PFSK-1 (cell line): ENCODE results near the gene NFIC.

Source experiments
- FOXP2 ChIP-seq: optimal IDR thresholded peaks from 2 replicates; pipeline ENCODE3; 2011; ENCODE audit warnings: borderline replicate concordance, control low read depth, inconsistent platforms; ENCODE audit not compliant: insufficient read depth; ENCODE audit errors: extremely low read length, extremely low read depth
- POLR2AphosphoS5 ChIP-seq: IDR thresholded peaks from 2 replicates; pipeline ENCODE4 v1.6.1; 2012; ENCODE audit warnings: low read depth, mild to moderate bottlenecking, control low read depth, low read length, moderate library complexity
- SIN3A ChIP-seq: IDR thresholded peaks from 2 replicates; pipeline ENCODE4 v1.6.1; 2012; ENCODE audit warnings: mild to moderate bottlenecking, low read length, moderate library complexity, borderline replicate concordance; ENCODE audit not compliant: insufficient read depth
- TAF1 ChIP-seq: IDR thresholded peaks from 2 replicates; pipeline ENCODE4 v1.6.1; 2012; ENCODE audit warnings: low read length, control low read depth, borderline replicate concordance; ENCODE audit not compliant: insufficient read depth
- TF ChIP-seq, protein P1 (sequence below), 2 experiments: IDR thresholded peaks; 2 replicates each; pipeline versions ENCODE4 v1.6.1 to v1.8.0; 2011 to 2012; ENCODE audit warnings: low read depth in 2 of 2, low read length in 2 of 2, control low read depth in 1 of 2, inconsistent platforms in 1 of 2, mild to moderate bottlenecking in 1 of 2, moderate library complexity in 1 of 2; ENCODE audit not compliant: insufficient read depth in 1 of 2

NFIC gene

DNA sequence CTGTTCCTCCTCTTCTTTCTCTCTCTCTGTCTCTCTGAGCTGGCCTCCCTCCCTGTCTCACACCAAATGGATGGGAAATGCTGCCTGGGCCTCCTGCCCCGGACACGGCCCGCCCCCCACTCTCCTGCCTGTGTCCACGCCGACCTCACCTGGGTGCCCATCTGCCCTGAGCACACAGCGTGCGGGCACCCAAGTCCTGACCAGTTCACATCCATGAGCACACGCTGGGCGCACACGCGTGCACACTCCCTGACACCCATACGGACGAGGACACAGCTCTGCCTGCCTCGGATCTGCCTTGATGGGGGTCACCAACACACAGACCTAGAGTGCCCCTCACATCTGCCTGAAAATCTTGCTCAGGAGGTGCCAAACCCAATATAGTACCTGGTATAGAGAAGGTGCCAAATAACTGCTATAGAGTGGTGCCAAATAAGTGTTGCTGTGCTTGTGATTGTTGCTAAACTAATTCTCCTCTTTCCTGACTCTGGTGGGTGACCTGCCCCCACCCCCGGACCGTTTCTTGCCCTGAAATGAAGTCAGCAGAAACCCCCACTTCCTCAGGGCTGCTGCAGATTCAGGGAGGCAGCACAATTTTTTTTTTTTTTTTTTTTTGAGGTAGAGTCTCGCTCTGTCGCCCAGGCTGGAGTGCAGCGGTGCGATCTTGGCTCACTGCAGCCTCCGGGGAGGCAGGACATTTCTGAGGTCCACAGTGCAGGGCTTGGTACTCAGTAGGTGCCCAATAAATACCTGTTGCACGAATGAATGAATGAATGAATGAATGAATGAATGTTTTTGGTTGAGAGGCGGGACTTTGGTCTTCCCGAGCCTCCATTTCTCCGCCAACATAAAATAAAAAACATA is 4.6 kb downstream of the NFIC start:
- no peak for TF ChIP-seq FOXP2
- TF ChIP-seq, protein P1, sequence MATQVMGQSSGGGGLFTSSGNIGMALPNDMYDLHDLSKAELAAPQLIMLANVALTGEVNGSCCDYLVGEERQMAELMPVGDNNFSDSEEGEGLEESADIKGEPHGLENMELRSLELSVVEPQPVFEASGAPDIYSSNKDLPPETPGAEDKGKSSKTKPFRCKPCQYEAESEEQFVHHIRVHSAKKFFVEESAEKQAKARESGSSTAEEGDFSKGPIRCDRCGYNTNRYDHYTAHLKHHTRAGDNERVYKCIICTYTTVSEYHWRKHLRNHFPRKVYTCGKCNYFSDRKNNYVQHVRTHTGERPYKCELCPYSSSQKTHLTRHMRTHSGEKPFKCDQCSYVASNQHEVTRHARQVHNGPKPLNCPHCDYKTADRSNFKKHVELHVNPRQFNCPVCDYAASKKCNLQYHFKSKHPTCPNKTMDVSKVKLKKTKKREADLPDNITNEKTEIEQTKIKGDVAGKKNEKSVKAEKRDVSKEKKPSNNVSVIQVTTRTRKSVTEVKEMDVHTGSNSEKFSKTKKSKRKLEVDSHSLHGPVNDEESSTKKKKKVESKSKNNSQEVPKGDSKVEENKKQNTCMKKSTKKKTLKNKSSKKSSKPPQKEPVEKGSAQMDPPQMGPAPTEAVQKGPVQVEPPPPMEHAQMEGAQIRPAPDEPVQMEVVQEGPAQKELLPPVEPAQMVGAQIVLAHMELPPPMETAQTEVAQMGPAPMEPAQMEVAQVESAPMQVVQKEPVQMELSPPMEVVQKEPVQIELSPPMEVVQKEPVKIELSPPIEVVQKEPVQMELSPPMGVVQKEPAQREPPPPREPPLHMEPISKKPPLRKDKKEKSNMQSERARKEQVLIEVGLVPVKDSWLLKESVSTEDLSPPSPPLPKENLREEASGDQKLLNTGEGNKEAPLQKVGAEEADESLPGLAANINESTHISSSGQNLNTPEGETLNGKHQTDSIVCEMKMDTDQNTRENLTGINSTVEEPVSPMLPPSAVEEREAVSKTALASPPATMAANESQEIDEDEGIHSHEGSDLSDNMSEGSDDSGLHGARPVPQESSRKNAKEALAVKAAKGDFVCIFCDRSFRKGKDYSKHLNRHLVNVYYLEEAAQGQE (IDR thresholded peaks at IDR 0.05; ENCODE audit: insufficient read depth in 1 of 2, low read depth in 2 of 2, low read length in 2 of 2), result no peak
- no peak for TF ChIP-seq SIN3A
- TF ChIP-seq TAF1, result no peak
- TF ChIP-seq POLR2AphosphoS5, result no peak

DNA sequence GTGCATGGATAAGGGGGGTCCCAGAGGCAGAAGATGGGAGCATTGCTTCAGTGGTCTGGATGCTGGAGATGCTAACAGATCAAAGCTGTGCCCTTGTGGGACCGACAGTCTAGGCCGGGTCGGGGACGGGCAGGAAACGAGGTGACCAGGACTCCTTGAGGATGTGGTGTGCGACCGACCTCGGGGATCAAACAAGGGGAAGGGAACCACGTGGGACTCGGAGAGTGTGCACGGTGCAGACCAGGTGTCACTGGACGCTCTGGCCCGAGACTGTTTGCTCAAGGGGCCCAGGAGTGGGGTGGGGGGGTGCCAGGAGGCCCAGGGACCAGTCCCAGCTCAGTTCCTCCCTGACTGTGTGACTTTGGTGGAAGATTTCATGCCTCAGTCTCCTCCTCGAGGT is 6.0 kb downstream of the NFIC start:
- TF ChIP-seq, protein P1 (IDR thresholded peaks at IDR 0.05; ENCODE audit: insufficient read depth in 1 of 2, low read depth in 2 of 2, low read length in 2 of 2), result no peak
- TF ChIP-seq FOXP2, result no peak
- no peak for TF ChIP-seq POLR2AphosphoS5
- no peak for TF ChIP-seq TAF1
- no peak for TF ChIP-seq SIN3A

DNA sequence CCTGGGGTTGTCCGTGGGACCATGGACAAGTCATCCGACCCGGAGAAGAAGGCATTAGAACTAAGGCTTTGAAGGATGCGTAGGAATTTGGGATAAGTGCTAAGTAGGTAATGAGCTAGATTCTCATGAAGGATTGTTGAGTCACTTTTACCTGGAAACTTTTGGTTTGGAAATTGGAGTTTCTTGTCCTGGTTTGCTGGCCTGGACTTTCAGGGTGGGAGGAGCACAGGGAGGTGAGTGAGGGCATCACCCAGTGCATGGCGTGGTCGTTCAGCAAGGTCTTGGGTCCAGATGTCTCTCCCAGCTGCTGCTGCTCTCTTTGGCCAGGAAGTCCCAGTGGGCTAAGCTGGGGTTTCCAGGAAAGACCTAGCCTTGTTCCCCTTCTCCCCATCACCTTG is 7.6 kb downstream of the NFIC start:
- TF ChIP-seq FOXP2 (no peak), SIN3A (no peak), POLR2AphosphoS5 (no peak), TAF1 (no peak)
- TF ChIP-seq, protein P1 (IDR thresholded peaks at IDR 0.05; ENCODE audit: insufficient read depth in 1 of 2, low read depth in 2 of 2, low read length in 2 of 2), result no peak

DNA sequence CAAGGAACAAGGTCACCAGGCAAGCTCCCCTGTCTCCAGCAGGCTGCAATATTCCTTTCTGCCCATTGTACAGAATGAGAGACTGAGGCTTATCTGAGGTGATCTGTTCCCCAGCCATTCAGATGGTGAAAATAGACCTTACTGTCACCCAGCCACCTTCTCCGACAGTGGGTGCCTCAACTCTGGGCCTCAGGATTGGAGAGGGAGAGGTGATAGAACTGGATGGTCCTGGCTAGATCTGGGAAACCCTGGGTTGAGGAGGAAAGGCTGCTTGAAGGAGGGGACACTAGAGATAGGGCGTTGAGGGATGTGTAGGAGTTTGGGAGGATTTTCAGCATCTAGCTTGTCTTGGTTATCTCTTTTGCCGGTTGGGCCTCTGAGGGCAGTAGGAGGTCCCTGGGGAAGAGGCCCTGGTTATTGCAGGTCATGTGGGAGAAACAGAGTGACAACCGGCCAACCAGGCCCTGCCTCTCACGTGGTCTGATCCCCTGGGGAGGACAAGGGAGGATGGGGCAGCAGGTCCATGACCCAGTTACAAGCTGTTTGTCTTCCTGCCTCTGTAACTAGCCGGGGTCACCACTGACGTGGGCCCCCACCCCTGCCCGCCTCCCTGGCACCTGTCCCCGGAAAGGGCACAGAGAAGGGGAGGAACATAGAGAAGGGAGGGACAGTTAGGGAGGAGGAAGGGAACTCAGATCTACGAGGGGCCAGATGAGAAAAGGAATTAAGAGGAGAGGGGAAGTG is 8.2 kb downstream of the NFIC start:
- TF ChIP-seq SIN3A (no peak), FOXP2 (no peak), TAF1 (no peak), POLR2AphosphoS5 (no peak)
- TF ChIP-seq, protein P1 (IDR thresholded peaks at IDR 0.05; ENCODE audit: insufficient read depth in 1 of 2, low read depth in 2 of 2, low read length in 2 of 2), result no peak
